OCI-LY1 (cell line): ENCODE measurements around the gene HSPA12A.

Source experiments
- H2AFZ ChIP-seq: fragments of 200-600 bp; sonication (generic), shearing (Covaris generic); 2 replicates; pipeline ENCODE4 v1.6.0; 2014; ENCODE audit warnings: antibody characterized with exemption, mild to moderate bottlenecking, low read length
- H3F3A ChIP-seq: fragments of 200-600 bp; sonication (generic), shearing (Covaris generic); 2 replicates; pipeline ENCODE4 v1.6.0; 2014; ENCODE audit warnings: mild to moderate bottlenecking, antibody characterized with exemption, low read length, moderate library complexity; ENCODE audit not compliant: insufficient read depth
- H3K27ac ChIP-seq: fragments of 200-600 bp; sonication (generic); 2 replicates; pipeline ENCODE4 v1.5.1; 2014; ENCODE audit warnings: low read length, mixed run types, mild to moderate bottlenecking, low read depth; ENCODE audit not compliant: poor library complexity, severe bottlenecking
- H3K27me3 ChIP-seq: fragments of 200-600 bp; sonication (generic); 2 replicates; pipeline ENCODE4 v1.6.0; 2014; ENCODE audit warnings: antibody characterized with exemption, mild to moderate bottlenecking, low read length, moderate library complexity; ENCODE audit not compliant: insufficient read depth
- H3K36me3 ChIP-seq: fragments of 200-600 bp; sonication (generic); 2 replicates; pipeline ENCODE4 v1.6.1; 2014; ENCODE audit warnings: mild to moderate bottlenecking, antibody characterized with exemption, low read length, moderate library complexity, mixed read lengths; ENCODE audit not compliant: insufficient read depth
- H3K4me1 ChIP-seq: fragments of 200-600 bp; sonication (generic); 2 replicates; pipeline ENCODE4 v1.5.1; 2014; ENCODE audit warnings: mild to moderate bottlenecking, low read length, moderate library complexity; ENCODE audit not compliant: insufficient read depth, severe bottlenecking
- H3K4me2 ChIP-seq: fragments of 200-600 bp; sonication (generic), shearing (Covaris generic); 2 replicates; pipeline ENCODE4 v1.6.1; 2014; ENCODE audit warnings: low read length
- H3K4me3 ChIP-seq: fragments of 200-600 bp; sonication (generic); 2 replicates; pipeline ENCODE4 v1.5.1; 2014; ENCODE audit warnings: low read length, low read depth, mild to moderate bottlenecking, mixed read lengths; ENCODE audit not compliant: poor library complexity, severe bottlenecking
- H3K79me2 ChIP-seq: fragments of 200-600 bp; shearing (Covaris generic); 2 replicates; pipeline ENCODE4 v1.6.1; 2016; ENCODE audit warnings: mixed run types, low read length, mixed read lengths; ENCODE audit not compliant: insufficient read depth
- H3K9ac ChIP-seq: fragments of 200-600 bp; sonication (generic), shearing (Covaris generic); 2 replicates; pipeline ENCODE4 v1.6.1; 2014; ENCODE audit warnings: mild to moderate bottlenecking, low read length, mixed read lengths
- H3K9me2 ChIP-seq: fragments of 200-600 bp; sonication (generic), shearing (Covaris generic); 2 replicates; pipeline ENCODE4 v1.6.1; 2014; ENCODE audit warnings: low read depth, mild to moderate bottlenecking, low read length, mixed read lengths
- H3K9me3 ChIP-seq: fragments of 200-600 bp; shearing (Covaris generic); 2 replicates; pipeline ENCODE4 v1.6.1; 2014; ENCODE audit warnings: low read length, mixed read lengths
- H4K20me1 ChIP-seq: fragments of 200-600 bp; sonication (generic), shearing (Covaris generic); 2 replicates; pipeline ENCODE4 v1.6.0; 2016; ENCODE audit warnings: mild to moderate bottlenecking, low read length; ENCODE audit not compliant: insufficient read depth
- EZH2 ChIP-seq: fragments of 200-600 bp; sonication (generic), shearing (Covaris generic); IDR thresholded peaks from 2 replicates; pipeline ENCODE4 v1.8.0; 2017; ENCODE audit warnings: borderline replicate concordance, mixed run types, mild to moderate bottlenecking, antibody characterized with exemption, low read length, moderate library complexity, mixed read lengths
- TF ChIP-seq, protein P1 (sequence below): fragments of 200-600 bp; sonication (generic), shearing (Covaris generic); IDR thresholded peaks from 2 replicates; pipeline ENCODE4 v1.5.1; 2017; ENCODE audit warnings: mild to moderate bottlenecking, antibody characterized with exemption, low read length, moderate library complexity, mixed read lengths

Gene HSPA12A

DNA sequence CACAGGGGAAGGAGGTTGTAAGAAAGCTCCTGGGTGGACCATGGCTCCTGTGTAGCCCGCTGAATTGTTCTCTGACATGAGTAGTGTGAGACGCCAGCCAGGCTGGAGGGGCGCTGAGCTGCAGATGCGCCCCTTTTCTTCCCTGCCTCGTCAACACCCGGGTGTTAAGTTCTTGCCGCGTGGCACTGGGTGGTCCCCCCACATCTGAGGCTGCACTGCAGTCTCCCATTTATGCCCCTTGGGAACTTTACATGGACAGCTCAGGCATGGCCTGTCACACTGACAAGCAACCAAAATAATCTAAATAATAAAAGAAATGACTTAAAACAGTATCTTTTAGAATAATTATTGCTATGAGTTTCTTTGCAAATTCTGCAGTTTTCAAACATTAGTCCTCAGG lies 34.6 kb upstream of the HSPA12A start:
- H4K20me1 ChIP-seq = no peaks in the 10 kb centered on the region
- no peak overlapping the region for H3K27ac ChIP-seq
- H3K79me2 ChIP-seq = no peaks in the 10 kb centered on the region

DNA sequence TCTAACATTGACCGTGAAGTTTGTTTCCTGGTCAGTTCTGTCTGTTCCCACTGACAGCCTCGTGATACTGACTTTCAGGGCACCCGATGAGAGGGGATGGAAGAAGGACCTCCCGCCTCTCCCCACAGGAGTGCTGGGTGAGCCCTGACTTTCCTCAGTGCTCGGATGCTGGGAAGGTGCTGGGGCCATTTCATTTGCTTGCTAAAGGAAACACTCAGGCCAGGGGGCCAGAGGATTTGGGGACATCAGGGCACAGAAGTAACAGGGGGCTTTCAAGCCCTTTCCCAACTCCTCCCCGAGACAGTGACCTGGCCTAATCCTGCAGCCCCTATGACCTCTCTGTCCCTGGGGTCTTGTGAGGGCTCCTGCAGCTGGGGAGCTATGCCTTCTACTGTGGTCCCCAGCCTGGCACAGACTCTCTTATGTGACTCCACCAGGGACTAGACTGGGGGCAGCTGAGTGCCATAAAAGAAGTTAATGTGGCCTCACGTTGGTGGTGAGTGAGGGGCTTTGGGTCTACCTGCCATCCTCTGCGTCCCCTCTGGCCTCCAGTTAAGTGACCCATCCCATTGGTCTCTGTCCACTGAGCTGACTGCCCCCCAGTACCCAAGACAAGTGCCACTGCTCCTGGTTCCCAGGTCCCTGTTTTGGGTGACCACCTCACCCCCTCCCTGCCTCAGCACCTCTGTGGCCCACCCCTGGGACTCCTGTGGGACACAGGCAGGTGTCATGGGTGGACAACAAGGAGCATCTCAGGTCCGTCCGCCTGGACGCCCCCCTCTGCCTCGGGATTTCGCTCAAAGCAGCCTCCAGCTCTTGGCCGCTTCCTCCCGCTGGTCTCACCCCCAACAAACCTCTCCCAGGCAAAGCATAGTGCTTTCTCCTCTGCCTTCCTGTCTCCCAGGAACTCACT lies 33.4 kb upstream of the HSPA12A start:
- H3K27me3 ChIP-seq = no peaks in the 10 kb centered on the region
- no peak for TF ChIP-seq EZH2
- TF ChIP-seq, protein P1, sequence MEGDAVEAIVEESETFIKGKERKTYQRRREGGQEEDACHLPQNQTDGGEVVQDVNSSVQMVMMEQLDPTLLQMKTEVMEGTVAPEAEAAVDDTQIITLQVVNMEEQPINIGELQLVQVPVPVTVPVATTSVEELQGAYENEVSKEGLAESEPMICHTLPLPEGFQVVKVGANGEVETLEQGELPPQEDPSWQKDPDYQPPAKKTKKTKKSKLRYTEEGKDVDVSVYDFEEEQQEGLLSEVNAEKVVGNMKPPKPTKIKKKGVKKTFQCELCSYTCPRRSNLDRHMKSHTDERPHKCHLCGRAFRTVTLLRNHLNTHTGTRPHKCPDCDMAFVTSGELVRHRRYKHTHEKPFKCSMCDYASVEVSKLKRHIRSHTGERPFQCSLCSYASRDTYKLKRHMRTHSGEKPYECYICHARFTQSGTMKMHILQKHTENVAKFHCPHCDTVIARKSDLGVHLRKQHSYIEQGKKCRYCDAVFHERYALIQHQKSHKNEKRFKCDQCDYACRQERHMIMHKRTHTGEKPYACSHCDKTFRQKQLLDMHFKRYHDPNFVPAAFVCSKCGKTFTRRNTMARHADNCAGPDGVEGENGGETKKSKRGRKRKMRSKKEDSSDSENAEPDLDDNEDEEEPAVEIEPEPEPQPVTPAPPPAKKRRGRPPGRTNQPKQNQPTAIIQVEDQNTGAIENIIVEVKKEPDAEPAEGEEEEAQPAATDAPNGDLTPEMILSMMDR = no peak
- no peaks in the 10 kb centered on the region for H3K4me1 ChIP-seq
- H2AFZ ChIP-seq = no peak overlapping the region
- H3K36me3 ChIP-seq = no peaks in the 10 kb centered on the region
- H3K9ac ChIP-seq = no peak overlapping the region
- no peaks in the 10 kb centered on the region for H3K79me2 ChIP-seq
- H3F3A ChIP-seq = no peaks in the 10 kb centered on the region
- no peaks in the 10 kb centered on the region for H3K9me2 ChIP-seq
- no peaks in the 10 kb centered on the region for H4K20me1 ChIP-seq
- H3K4me3 ChIP-seq = no peak overlapping the region
- no peak overlapping the region for H3K4me2 ChIP-seq
- H3K9me3 ChIP-seq = no peaks in the 10 kb centered on the region
- no peak overlapping the region for H3K27ac ChIP-seq

More for the DNA sequence above, 34.6 kb upstream of the HSPA12A start:
- no peak overlapping the region for H3K4me2 ChIP-seq
- H3F3A ChIP-seq = no peaks in the 10 kb centered on the region
- no peaks in the 10 kb centered on the region for H3K9me3 ChIP-seq
- TF ChIP-seq, protein P1 = no peak
- TF ChIP-seq EZH2 = no peak
- no peak overlapping the region for H3K4me3 ChIP-seq
- no peaks in the 10 kb centered on the region for H3K36me3 ChIP-seq
- no peaks in the 10 kb centered on the region for H3K27me3 ChIP-seq
- H2AFZ ChIP-seq = no peak overlapping the region
- no peaks in the 10 kb centered on the region for H3K4me1 ChIP-seq
- no peaks in the 10 kb centered on the region for H3K9me2 ChIP-seq
- no peak overlapping the region for H3K9ac ChIP-seq

DNA sequence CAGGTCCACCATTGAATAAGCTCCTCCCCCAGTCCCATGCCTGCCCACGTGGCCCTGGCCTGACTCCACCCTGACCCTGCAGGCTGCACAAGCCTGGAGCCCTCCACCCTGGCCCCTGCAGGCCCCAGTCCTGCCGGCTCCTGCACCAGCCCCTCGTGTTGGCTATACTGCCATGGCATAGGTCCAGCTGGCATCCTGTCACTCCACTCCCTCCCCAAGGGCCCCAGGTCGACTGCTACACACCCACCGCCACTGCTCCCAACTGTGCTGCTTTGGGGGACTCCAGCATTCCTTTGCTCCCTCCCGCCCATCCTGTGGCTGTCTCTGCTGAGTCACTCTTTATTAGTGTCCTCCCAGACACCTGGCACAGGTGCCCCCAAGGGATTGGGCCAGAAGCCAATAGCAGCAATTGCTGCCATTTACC lies 32.4 kb upstream of the HSPA12A start:
- Histone ChIP-seq H3K9me3 (no peaks in the 10 kb centered on the region), H3K36me3 (no peaks in the 10 kb centered on the region), H4K20me1 (no peaks in the 10 kb centered on the region), H3K27ac (no peak overlapping the region), H3K9ac (no peak overlapping the region), H3K4me1 (no peaks in the 10 kb centered on the region), H3K4me3 (no peak overlapping the region), H3F3A (no peaks in the 10 kb centered on the region), H3K4me2 (no peak overlapping the region), H3K9me2 (no peaks in the 10 kb centered on the region), H2AFZ (no peak overlapping the region), H3K27me3 (no peaks in the 10 kb centered on the region), H3K79me2 (no peaks in the 10 kb centered on the region)
- TF ChIP-seq, protein P1 = no peak
- no peak for TF ChIP-seq EZH2
